ENCODE data around the gene VPS39.

DNA sequence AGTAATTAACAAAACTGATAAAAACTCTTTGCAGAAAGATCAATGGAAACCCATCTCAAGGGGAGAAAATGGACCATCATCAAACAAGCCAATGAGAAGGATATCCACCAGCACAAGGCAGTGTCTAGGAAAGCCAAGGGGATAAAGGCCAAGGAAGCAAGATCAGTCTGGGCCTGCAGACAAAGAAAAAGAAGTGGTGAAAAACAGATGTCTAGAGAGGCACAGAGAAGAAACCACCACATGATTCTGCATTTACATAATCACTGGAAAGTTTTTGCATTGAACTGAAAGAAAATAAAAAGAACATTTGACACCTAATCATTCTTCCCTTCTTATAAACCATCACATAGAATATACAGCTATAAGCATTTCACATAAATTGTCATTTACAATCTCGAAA, 23.0 kb upstream of the VPS39 start:
- TF ChIP-seq FOXK1 (CRISPR knock-in tag; IDR thresholded peaks at IDR 0.05; ENCODE audit: borderline replicate concordance, low read depth) (no peak), CEBPG (CRISPR knock-in tag; IDR thresholded peaks at IDR 0.05) (no peak), ZBTB1 (CRISPR knock-in tag; IDR thresholded peaks at IDR 0.05; ENCODE audit: borderline replicate concordance) (no peak)
- TF ChIP-seq, protein P1, sequence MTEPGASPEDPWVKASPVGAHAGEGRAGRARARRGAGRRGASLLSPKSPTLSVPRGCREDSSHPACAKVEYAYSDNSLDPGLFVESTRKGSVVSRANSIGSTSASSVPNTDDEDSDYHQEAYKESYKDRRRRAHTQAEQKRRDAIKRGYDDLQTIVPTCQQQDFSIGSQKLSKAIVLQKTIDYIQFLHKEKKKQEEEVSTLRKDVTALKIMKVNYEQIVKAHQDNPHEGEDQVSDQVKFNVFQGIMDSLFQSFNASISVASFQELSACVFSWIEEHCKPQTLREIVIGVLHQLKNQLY (CRISPR knock-in tag; IDR thresholded peaks at IDR 0.05) = no peak

All from HepG2 (cell line).